DLD1 (cell line): ENCODE measurements around the gene OVOL2.
"Not testable (repeated sequence)": the region's sequence is repeated elsewhere in the genome, so short reads cannot be mapped to it uniquely, and the experiment has no call there.

Experiments
- in situ Hi-C: cut with HindIII; loops from 2 replicates; pipeline ENCODE4 v1.10.0; 2017; ENCODE audit warnings: low sequenced_read_pairs

Gene OVOL2

DNA sequence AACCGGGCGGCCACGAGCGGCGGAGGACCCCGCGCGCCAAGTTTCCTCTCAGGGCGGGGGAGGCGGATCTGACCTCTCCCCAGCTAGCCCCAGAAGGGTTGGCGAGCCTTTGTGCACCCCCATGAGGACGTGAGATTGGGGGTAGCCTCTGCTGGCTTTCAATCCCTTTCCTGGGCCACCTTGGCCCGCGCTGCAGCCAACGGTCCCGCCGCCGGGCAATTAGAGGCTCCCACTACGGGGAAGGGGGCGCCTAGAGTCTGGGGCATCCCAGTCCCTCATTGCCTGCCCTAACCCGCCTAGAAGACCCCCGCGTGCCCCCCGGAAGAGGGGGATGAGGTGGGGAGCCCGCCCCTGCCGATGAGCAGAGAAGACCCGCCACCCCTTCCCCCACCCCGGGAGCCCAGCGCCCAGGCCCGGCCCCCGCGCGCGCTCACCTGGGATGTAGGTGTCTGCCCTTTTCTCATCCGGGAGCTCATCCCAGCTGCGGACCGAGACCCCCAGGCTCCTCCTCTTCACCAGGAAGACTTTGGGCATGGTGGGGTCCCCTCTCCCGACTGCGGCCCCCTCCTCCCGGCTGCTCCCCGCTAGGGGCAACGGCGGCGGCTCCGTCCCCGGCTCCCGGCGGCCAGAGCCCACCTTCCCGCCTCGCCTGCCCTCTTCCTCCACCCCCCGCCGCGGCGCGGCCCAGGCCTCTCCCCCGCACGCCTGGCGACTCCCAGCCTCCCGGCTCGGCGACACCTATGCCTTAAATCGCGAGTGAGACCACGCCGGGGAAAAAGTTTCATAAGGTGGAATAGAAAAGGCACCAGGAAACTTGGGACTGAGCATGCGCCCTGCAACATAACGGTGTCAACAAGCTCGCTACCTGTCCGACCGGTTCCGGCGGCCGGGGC, at the start of gene OVOL2:
TSS of gene OVOL2 (minus strand) at position 816 of the 893 bp plus-strand sequence. CDS start at position 534, 282 bp downstream.
- in situ Hi-C loops: loop anchor here (25.0 kb wide), 1 partner anchor 230 kb away; the partner anchor contains the start of gene ZNF133

DNA sequence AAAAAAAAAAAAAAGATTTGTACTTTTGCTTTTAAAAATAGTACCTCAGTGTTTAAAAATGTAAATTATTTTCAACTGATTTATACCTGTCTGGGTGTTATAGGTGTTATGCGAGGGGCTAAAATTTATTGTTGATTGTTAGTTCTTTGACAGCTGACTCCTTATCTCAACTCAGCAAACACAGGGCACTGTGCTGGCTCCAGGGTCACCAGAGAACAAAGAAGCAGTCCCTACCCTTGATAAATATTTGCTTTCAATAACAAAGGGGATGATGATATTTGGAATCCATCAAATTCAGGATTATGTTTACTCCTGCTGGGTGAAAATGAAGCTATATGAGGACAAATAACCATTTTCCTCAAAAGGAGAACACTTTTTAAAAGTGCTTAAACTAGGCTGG, 45.8 kb upstream of the OVOL2 start:
- in situ Hi-C loops: no loop called here

DNA sequence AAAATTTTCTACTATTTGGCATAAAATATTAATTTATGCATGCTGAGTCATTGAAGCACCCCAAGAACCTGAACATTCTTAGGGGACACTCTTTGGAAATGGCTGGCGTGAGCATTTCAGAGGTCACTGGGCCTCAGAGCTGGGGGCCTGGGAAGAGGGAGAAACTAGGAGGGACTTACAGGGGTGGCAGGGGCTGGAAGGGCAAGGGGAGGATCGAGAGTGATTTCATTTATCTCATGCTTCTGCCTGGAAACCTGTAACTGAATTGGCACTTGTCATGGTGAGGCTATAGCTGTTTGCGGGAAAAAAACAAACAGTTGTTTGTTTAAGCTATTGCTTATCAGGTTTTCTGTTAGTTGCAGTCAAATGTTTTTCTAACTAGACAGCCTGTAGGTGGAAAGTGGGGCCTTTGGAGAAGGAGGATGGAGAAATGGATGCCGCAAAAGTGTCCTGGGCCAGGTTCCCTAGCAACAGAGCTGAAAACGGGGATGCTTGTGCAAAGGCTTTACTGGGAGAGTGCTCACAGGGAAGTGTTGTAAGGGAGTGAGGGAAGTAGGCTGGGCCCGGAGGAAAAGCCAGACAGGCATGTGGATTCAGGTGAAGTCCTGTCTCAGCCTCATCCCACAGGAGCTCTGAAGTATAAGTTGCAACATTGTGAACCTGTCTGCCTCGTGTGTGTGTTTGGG, 43.6 kb upstream of the OVOL2 start:
- in situ Hi-C loops: no loop called here

DNA sequence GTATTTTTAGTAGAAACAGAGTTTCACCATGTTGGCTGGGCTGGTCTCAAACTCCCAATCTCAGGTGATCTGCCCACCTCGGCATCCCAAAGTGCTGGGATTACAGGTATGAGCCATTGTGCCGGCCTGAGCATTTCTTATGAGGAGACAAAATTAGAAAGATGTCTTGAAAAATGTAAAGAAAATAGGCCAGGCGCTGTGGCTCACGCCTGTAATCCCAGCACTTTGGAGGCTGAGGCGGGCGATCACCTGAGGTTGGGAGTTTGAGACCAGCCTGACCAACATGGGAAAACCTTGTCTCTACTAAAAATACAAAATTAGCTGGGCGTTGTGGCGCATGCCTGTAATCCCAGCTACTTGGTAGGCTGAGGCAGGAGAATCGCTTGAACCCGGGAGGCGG, 42.9 kb upstream of the OVOL2 start:
- in situ Hi-C loops: not testable (repeated sequence)

DNA sequence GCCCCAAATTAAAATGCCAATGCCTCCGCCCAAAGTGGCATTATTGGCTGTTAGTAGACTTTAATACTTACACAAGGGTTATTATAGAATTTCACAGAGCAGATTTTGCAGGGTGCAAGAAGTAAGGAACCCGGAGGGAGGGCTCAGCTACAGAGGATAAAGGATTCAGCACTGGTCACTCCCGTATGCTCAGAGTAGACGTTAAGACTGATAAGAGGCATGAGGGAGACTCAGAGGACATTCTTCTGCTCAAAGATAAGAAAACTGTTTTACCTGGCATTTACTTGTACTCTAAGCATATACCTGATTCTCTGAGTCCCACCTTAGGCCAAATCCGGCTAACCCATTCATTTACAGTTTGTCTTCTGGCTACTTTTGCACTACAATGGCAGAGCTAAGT, 36.5 kb upstream of the OVOL2 start:
- in situ Hi-C loops: no loop called here

DNA sequence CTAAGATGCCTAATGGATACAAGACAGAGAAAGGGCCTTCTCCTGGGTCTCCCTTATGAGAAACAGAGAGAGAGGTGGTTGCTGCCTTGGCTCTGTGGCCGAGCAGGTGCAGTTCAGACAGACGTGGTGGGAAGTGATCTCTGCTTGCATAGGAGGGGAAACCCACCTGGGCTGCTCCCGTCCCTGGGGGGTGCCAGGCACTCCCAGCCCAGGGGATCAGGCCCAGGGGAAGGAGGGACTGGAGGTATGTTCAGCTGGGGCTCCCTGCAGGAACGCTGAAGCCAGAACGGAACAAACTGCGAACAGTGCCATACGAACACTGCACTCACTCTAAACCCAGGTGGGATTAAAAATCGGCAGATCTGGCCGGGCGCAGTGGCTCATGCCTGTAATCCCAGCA, 35.7 kb upstream of the OVOL2 start:
- in situ Hi-C loops: no loop called here

DNA sequence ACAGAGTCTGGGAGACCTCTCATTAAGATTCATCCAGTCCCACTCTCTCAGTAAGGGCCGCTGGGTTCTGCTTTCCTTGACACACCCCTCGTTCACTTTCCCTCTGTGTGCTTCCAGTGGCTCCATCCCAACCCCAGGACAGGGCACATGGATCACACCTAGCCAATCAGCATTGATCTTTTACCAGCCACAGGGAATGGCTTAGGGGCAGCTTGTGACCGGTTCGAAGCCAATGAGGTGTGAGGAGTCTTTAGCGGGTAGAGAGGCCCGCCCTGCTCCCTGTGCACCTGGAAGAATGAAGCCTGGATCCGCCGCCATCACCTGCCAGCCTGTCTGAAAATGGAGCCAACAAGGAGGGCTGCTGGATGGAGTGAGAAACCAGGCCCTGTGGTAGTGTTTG, 35.2 kb upstream of the OVOL2 start:
- in situ Hi-C loops: no loop called here

DNA sequence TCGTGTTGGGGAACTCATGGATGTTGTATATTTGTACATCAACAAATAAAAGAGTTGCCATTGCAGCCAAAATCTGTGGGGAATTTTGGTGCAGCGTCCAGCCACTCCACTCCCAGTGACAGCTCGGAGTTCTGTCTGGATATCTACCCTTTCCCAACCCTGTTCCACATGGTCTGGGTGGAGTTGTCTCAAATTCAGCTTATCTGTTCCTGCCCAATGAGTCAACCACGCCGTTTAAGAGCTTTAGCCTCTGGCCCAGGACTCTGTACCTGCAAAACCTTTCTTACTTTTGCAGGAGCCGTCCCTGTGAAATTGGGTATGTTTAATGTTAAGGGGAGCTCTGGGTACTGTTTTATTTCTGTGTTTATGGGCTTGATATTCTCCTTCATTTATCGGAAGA, 33.9 kb upstream of the OVOL2 start:
- in situ Hi-C loops: no loop called here

DNA sequence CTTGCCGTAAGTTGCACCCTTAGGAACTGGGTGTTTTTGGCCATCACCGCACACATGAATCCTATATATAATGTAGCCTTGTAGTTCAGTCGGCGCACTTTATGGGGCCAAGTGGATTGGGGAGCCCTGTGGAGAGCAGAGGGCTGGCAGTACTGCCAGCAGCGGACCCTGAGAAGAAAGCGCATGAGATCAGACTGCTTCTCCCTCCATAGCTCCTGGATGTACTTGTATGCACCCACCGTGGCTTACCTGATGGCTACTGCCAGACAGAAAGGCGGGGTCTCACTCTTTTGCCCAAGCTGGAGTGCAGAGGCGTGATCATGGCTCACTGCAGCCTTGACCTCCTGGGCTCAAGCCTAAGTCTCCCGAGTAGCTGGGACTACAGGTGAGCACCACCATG, 32.8 kb upstream of the OVOL2 start:
- in situ Hi-C loops: no loop called here

DNA sequence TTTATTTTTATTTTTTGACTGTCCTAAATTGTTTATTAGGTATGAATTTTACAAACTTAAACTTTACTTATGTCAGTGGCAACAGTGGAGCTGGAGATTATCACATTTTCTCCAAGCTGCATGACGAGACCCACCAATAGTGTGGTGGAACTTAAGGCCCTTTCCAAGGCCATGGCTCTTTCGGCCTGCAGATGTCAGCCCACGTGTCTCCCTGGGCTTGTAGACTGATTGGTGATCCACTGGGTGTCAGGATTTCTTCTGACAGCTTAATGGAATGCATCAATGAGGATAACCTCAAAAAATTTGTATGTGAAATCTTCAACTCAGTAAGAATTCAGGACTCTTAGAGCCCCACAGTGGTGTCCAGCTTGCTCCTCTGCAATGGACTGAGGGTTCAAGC, 32.3 kb upstream of the OVOL2 start:
- in situ Hi-C loops: no loop called here

DNA sequence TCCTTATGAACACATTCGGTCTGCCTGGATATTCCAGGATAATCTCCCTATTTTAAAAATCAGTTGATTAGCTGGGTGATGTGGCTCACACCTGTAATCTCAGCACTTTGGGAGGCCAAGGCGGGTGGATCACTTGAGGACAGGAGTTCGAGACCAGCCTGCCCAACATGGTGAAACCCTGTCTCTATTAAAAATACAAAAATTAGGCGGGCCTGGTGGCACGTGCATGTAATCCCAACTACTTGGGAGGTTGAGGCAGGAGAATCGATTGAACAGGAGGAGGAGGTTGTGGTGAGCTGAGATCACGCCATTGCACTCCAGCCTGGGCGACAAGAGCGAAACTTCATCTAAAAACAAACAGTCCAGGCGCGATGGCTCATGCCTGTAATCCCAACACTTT, 31.1 kb upstream of the OVOL2 start:
- in situ Hi-C loops: not testable (repeated sequence)

DNA sequence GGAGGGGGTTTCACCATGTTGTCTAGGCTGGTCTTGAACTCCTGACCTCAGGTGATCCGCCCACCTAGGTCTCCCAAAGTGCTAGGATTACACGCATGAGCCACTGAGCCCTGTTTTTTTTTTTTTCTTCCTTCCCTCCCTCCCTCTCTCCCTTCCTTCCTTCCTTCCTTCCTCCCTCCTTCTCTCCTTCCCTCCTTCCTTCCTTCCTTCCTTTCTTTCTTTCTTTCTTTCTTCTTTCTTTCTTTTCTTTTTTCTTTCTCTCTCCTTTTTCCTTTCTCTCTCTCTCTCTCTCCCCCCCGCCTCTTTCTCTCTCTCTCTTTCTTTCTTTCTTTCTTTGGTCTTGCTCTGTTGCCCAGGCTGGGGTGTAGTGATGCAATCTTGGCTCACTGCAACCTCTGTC, 30.6 kb upstream of the OVOL2 start:
- in situ Hi-C loops: not testable (repeated sequence)

DNA sequence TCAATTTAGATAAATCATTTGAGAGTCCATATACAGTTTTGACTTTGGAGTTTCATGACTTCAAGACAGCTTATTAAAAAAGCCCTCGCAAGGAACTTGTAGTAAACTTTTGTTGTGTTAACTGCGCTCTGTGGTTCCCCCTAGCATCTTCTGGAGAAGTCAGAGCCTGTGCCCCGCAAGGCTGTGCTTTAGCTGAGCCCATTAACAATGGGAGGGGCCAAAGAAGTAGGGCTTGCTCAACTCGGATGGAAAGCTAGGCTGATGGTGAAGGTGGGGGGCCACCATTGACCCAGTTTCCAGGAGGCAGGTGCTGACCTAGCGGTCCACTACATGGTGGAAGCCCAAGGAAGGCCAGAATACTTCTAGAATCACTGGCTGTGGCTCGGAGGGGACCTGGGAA, 29.3 kb upstream of the OVOL2 start:
- in situ Hi-C loops: no loop called here

DNA sequence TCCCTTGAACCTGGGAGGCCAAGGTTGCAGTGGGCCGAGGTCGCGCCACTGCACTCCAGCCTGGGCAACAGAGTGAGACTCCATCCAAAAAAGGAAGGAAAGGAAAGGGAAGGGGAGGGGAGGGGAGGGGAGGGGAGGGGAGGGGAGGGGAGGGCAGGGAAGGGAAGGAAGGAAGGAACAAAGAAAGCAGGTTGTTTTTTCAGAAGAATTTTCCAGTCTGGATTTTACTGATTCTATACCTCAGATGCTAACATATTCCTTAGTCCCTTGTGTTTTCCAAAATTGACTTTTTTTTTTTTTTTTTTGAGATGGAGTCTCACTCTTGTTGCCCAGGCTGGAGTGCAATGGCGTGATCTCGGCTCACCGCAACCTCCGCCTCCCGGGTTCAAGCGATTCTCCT, 23.1 kb upstream of the OVOL2 start:
- in situ Hi-C loops: not testable (repeated sequence)

DNA sequence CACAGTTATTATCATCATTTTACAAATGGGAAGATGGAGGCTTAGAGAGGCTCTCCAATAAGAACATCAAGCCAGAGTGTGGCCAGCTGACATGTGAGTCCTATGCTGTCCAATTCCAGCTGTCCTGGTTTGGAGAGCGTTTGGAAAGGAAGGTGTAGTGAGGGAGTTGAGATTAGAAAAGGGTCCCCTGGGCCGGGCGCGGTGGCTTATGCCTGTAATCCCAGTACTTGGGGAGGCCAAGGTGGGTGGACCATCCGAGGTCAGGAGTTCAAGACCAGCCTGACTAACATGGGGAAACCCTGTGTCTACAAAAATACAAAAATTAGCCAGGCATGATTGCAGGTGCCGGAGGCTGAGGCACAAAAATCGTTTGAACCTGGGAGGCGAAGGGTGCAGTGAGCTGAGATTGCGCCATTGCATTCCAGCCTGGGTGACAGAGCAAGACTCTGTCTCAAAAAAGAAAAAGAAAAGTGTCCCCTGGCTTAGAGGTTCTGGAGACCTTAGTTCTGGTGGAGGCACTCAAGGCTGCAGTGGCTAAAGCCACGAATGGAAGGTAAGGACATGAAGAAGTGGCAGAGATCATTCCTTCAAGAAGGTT, 22.1 kb upstream of the OVOL2 start:
- in situ Hi-C loops: no loop called here

DNA sequence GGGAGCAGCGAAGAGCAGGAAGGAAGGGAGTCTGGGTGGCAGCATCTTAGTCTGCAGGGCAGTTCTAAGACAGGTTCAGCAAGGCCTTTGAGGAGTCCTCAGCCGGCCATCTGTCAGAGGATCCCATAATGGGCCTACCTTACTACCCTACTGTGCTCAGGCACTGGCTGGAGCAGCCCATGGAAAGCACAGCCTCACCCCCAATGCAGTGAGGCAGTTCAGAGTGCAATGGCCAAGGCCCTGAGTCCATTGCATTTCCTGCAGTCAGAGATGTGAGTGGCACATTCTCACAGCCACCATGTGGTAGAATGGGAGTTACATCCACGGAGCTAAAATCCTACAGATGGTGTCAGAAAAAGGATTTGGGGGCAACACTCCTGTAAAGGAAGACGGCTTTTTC, 19.4 kb upstream of the OVOL2 start:
- in situ Hi-C loops: no loop called here

DNA sequence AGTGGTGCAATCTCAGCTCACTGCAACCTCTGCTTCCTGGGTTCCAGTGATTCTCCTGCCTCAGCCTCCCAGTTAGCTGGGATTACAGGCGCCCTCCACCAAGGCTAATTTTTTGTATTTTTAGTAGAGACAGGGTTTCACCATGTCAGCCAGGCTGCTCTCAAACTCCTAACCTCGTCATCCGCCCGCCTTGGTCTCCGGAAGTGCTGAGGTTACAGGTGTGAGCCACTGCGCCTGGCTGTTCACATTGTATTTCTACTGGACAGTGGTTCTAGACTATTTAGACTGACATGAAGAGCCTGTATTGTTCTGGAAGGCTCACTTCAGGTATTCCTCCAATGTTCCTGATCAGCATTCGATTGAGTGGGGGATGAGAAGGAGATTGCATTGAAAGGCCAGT, 14.8 kb upstream of the OVOL2 start:
- in situ Hi-C loops: loop anchor here (25.0 kb wide), 1 partner anchor 215 kb away; the partner anchor contains the start of gene ZNF133

DNA sequence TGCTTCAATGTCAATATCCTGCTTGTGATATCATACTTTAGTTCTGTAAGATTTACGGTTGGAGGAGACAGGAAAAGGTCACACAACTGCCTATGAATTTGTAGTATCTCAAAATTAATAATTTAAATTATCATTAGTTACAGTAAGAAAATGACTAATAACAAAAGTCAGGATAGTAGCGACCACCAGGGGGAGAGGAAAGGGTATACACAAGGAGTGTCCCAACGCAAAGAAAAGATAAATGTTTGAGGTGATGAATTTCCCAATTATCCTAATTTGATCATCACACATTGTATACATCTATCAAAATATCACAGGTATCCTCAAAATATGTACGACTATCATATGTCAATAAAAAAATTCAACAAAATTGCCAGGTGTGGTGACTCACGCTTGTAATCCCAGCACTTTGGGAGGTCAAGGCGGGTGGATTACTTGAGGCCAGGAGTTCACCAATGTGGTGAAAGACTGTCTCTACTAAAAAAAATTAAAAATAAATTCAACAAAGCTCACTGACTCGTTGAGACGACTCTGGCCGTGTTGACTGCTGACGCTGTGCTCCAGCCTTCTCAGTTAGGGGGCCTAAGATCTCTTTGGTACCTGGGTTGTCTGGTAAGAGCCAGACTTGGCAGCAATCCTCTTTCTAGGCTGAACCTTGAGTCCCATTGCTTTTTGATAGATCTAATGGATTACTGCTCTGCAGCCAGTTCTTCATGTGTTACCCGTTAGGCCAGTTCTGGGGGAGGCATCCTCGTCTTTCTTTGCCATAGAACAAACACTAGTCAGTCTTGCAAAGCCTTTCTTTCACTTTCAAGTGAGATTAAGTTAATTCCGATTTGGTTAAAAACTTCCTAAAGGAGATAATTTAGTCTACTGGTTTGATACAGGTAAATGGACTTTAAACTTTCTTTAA, 9.0 kb upstream of the OVOL2 start:
- in situ Hi-C loops: loop anchor here (25.0 kb wide), 1 partner anchor 221 kb away; the partner anchor contains the start of gene ZNF133

DNA sequence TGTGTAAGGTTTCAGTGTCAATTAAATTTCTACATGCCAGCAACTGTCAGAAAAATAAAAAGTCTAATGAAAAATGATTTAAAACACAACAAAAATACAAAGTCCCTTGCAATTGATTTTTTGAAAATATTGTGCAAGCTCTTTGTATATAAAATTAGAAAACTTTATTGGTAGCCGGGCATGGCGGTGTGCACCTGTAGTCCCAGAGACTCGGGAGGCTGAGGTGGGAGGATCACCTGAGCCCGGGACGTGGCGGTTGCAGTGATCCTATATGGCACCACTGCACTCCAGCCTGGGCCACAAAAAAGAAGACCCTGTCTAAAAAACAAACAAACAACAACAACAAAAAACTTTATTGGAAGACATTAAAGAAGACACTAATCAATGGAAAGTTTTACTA, 6.0 kb upstream of the OVOL2 start:
- in situ Hi-C loops: loop anchor here (25.0 kb wide), 1 partner anchor 224 kb away; the partner anchor contains the start of gene ZNF133

DNA sequence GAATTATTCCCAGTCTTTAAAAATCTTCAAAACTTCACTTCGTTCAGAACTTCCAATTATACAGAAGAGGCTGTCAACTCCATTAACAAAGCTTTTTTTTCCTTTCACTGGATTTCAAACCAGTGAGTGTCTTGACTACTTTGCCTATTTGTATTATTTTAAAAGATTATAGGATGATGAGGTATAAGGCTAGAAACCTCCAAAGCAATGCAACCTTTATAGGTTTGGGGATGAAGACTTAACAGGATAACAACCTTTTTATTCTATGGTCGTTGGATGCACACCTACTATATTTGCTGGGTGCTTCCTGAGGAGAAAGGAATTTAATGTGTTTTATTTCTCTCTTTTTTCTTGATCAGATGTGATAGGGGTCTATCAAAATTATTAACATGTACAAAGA, 1.9 kb upstream of the OVOL2 start:
- in situ Hi-C loops: loop anchor here (25.0 kb wide), 1 partner anchor 228 kb away; the partner anchor contains the start of gene ZNF133
